DMS53 (cell line): ENCODE measurements around the gene PAOX.

Experiments used
- DNase-seq: peaks from one replicate; lab custom pipeline; 2025; lab: John Stamatoyannopoulos, UW

PAOX gene

DNA sequence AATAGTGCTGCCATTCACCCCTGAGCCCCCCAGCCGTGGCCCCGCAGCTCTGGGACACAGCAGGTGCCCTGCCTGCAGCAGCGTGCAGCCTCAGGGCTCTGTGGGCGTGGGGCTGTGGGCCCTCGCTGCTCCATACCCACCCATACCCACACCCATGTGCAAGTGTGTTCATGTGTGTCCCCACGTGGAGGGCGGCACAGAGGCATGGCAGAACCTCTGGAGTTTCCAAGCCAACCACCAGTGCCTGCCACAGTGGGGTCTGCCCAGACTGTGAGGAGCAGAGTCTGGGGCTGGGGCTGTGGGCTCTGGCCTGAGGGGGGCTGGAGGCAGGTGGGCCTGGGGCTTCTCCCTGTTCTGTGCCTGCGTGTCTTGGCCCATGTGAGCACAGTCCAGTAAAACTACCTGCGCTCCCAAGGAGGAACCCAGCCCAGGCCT is 29.5 kb upstream of the PAOX start:
- no peak for DNase-seq

DNA sequence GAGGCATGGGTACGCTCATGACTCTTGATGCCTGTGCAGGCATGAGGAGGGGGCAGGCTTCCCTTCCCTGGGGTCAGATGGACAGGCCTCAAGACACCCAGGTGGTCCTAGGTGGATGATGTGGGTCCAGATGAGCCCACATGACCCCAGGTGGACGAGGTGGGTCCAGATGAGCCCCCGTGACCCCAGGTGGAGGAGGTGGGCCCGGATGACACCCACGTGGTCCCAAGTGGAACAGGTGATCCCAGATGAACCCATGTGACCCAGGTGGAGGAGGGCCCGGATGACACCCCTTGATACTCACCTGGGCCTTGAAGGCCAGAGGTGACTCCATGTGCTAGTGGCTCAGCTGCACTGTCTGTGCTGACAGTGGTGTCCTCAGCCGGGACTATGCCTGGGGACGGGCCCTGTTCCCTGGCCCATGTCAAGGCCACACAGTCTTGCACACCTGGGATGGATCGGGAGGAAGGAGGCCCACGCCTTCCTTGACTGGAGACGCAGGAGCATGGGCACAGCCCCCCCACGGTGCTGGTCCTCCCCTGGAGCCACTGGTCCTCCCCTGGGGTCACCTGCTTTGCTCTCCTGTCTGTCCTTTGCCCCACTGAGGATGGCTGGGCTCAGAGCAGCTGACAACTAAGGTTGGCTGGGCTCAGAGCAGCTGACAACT is 28.6 kb upstream of the PAOX start:
- DNase-seq: no peak

DNA sequence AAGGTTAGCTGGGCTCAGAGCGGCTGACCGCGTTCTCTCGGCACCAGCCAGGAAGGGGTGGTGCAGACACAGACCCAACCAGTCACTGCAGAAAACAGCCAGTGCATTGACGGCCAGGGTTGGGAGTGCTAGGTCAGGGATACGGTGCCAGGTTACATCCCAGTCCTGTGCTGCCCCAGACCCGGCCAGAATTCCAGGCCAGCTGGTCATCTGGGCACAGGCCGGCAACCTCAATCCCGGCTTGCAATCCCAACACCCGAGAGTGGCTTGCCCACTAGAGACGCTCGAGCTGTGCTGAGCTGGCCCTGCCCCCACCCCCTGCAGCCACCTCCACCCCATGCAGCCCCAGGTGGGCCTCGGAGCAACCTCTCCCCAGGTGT is 28.1 kb upstream of the PAOX start:
- no peak for DNase-seq

DNA sequence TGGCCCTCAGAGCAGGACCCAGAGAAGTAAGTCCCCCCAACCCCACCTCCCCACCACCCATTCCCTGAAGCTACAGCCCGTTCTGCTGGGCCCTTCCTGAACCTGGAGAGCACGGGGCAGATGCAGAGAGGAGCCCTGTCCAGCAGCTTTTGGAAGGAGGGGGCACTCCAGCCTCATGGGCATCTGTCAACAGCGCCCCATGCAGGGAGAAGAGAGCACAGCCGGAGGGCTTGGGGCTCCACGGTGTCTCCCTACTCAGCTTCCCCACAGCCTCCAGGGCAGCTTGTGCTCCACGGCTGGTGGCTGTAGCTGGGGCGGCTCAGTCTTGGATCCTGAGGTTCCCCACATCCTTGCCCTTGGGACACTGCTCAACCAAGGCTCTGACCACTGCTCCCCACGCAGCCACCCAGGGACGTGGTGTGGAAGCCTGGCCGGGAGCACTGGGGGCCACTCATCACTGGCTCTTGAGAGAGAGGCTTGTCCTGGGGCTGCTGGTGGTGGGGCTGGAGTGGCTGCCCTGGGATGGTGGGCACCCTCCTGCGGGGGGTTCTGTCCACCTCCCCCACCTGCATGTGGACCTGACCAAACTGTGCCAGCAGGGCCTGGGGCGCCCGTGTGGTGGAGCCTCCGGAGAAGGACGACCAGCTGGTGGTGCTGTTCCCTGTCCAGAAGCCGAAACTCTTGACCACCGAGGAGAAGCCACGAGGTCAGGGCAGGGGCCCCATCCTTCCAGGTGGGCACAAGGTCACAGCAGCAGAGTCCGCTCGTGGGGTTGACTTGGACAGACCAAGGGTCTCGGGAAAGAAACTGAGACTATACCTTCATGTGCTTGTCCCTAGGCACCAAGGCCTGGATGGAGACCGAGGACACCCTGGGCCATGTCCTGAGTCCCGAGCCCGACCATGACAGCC is 27.4 kb upstream of the PAOX start:
- DNase-seq: no peak

DNA sequence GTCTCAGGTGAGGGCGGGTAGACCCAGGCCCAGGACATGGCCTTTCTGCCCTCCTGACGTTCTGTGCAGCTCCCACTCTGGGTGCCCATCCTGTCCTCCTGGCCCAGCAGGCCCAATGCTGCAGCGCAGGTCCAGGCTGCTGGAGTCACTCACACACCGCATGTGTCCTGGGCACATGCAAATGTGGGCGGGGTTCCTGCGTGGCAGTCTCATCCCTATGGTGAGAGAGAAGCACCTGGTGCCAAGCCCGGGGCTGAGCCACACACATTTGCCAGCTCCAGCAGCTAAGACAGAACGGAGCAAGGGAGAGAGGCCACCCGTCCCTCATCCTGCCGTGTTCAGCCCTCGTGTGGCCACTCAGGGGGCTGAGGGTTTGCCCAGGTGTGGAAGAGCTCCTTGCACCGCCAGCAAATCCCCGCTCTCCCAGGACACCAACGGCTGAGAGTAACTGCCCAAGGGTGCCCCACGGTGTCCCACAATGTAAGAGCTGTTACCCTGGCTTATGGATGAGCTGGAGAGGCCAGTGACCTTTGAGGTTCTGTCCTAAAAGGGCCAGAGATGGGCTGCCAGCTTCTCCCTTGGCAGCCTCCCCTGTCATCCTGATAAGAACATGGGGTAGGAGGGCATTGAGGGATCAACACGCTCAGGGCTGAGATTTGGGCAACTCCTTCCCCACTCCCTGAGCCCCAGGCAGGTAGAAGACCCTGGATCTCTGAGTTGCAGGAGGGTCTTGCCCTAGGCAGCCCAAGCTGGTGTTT is 25.7 kb upstream of the PAOX start:
- DNase-seq: peak; percentile 43

DNA sequence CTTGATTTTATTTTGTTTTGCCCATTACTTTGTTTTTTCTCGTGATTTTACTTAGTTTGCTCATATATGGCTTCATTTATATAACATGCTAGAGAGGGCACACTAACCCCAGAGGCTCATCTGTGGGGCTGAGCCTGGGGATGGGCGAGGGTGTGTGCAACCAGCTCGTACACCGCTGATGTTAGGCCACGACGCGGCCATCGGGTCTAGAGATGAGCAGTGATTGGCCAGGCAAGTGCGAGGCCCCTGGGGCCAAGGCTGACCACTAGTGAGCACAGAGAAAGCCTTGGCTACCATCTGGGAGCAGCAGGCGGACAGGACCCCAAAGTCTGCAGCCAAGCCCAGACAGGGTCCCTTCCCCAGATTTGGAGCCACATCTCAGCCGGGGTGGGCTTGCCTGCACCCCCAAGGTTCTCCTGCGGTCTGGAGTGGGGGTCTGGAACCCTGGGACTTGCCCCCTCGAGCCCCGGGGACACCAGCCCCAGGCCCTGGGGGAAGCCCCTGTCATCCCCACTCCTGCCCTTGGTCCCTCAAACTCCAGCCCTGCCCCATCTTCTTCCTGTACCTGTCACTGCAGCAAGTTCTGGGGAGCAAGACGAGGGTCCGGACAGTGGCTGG is 25.0 kb upstream of the PAOX start:
- no peak for DNase-seq

DNA sequence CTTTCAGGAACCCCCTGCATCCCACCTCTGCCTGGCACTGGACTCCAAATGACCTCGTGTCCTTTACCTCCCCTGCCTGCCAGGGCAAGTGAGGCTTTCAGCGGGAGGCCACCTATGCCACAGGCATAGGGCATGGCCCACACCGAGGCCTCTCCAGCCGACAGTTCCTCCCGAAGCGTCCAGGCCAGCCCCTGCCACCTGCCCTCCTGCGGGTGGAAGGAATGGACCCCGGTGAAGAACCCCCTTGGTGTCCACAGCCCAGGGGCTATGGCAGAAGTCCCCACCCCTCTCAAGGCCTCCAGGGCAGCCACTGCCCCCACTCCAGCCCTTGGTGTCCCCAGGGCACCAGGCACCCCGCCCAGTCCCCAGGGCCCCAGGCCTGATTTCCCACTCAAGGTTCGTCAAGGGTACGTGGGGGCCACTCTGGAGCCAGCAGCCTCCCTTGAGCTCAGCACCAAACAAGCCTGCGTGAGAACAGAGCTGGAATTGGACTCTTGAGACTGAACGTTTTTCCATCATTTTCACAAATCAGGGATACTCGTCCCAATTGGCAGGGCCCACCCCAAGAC is 24.3 kb upstream of the PAOX start:
- DNase-seq: no peak

DNA sequence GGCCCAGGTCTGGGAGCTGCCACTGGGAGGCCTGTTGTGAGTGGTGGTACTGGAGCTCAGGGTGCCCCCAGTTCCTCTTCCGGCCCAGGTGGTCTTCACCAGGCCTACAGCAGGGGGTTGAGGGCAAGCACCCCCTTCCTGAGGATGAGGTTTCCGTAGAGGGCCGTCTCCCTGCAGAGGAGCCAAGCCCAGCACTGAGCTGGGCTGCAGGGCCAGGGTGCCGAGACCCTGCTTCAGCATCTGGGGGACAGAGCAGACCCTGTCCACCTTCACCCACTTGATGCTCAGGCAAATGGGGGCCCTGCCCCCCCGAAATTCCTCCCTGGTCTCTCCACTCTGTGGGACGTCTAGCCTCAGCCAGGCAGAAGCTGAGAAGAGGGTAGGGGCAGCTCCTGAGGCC is 23.8 kb upstream of the PAOX start:
- no peak for DNase-seq

DNA sequence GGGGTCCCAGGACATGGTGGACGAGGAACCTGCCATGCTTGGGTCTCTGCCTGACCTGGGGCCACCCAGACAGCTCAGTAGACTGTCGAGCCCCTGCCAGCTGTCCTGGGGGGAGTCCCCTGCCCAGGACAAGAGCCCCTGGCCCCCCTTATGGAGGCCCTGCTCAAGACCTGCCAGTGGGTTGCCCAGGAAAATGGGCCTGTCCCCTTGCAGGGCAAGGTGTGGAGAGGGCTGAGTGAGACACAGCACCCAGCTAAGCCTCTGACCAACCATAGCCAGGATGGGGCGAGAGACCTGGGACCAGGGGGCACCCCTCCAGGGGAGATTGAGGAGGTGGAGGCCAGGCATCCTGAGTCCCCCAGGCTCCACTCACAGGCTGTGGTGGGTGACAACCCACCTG is 23.1 kb upstream of the PAOX start:
- no peak for DNase-seq

DNA sequence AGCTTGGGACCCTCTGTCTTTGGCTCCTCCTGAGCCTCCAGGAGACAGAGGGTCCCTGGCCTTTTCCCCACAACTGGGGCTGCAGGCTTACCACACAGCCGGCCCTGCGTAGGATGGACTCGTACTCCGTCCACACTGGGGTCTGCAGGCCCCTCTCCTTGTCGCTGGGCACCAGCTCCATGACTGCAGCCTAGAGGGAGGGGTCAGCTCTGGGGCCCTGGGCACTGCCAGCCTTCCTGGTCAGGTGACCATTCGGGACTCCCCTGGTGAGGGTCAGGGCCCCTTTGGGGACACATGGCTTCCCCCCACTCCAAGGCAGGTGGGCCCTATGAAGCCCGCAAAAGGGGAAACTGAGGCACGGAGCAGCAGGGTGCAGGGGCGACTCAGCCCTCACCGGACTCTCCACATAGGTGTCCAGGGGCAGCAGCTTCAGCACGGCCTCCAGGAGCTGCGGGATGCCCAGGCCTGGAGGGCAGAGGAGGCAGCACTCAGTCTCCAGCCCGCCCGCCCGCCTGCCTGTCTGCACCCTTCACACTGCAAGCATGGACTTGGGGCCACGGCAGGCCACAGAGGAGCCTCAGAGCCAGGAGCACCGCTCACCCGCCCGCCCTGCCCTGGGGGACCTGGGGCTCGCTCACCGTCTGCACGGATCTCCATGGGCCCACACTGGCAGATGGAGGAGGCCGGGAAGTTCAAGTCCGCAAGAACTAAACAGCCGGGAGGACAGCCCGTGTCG is 22.3 kb upstream of the PAOX start:
- peak; percentile 67 for DNase-seq

DNA sequence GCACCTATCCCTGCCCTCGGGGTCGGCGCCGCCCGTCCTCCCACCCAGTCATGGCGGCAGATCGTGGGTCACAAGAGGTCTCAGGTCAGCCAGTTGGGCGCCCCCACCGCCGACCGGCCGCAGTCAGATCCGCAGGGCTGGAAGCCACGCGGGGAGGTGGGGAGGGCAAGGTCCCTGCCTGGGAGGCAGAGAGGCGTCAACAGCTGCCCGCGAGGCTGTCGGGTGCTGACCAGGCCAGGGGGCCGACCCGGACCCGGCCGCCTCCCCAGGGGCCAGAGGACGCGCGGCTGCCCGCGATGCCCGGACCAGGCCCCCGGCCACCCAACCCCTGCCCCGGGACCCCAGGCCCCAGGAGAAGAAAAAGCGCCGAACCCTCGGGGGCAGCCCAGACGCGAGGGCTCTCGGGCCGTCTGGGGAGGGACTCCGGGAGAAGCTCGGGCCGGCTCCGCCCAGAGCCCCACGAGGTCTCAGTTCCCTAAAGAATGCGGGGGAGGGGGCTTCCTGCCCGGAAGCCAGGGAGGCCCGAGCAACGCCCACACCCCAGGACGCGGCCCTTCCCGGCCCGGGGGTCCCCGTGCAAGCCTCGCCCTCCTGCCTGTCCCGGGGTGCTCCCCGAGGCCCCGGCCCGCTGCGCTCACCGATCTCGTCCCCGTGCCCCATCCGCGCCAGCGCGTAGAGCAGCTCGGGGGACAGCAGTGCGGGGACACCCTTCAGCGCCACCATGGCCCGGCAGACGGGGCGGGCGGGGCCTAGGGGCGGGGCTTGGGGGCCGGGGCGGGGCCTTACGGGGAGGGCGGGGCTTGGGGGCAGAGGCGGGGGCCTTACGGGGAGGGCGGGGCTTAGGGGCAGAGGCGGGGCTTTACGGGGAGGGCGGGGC is 21.5 kb upstream of the PAOX start, which contains the start of gene FUOM:
TSS of gene FUOM (minus strand) at position 735 of the 877 bp plus-strand sequence. CDS start at position 723, 12 bp downstream.
- peak; percentile 79 for DNase-seq

DNA sequence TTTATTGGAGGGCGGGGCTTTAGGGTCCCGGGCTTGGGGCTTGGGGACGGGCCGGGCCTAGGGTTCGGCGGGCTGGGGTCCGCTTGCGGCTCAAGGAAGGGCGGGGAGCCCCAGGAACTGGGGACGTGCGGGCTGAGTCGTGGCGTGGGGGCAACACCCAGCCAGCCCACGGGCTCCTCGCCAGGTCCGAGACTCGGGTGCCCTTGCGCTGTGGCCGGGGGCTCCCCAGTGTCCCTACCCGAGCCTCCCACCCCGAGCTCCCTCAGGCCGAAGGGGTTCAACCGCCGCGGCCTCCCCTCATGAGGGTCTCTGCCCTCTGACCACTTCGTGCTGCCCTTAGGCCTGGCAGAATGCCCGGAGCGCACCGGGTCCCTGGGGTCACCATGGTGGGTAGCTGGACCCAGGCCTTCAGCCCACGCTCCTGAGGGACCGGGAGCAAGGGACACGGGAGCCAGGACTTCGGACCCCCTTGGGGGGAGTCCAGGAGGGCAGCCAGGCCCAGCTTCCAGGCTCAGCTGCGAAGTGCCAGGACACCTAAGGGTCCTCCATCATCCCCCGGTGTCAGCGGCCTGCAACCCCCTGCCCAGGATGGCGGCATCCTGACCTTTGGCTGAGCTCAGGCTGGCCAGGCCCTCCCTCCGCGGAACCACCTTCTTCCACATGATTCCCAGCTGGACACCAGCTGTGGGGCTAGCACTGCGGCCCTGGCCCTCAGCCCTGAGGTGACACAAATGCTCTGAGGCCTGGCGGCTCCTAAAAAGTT is 20.7 kb upstream of the PAOX start:
- DNase-seq: no peak

DNA sequence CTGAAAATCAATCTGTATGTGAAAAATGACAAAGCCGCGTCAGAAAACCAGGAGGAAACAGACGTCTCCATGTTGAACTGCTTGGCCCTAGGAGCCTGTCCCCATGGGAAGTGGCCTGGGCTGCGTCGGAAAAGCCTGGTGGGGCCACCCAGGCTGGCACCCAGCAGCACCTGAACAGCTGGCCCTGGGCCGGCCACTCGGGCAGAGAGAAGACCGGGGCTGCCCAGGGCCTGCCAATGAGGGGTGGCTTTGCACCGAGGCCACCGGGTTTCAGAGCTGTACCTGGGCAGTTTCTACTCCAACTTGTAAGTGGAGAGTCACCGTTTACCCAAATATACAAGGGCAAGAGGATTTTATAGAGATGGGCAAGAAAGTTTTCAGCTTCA is 20.1 kb upstream of the PAOX start:
- no peak for DNase-seq

DNA sequence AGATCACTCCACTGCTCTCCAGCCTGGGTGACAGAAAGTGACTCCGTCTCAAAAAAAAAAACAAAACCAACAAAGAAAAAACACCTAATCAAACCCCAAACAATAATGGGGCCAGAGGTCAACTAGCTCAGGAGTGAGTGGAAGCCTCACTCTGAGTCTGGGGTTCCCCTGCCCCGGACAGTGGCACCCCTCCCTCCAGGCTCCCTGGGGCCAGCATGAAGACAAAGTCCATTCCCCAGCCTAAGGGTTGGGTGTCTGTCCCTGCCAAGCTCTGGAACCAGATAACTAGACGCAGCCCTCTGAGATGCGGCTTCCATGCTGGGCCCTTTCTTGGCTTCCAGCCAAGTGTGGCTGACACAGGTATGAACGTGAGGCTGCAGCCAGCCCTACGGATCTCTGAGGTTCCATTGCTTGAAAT is 19.5 kb upstream of the PAOX start:
- peak; percentile 78 for DNase-seq

DNA sequence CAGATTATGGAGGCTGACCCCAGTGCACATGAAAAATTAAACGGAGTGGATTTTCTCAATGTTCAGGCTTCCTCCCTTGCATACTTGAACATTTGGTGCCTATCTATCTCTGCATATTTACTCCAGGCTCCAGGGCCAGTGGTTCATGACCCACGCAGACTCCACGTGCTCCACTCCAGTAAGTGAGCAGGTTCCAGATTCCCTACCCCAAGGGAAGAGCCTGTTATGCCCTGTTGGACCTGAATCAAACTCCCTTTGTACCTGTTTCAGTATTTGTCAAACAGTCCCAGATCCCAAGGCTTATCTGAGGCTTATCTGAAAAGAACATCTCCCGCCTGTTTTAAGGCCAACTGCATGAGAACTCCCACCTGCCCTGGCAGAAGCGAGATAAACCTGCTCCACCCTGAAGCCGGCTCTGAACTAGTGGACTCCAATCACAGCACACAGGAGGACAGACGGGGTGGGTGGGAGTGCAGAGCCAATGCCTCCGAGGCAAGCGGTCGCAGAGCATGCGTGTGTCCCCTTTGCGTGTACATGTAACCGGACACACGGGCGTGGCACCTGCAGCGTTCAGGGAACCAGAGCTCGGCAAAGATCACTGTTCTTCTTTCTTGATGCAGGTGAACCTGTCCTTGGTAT is 19.0 kb upstream of the PAOX start:
- no peak for DNase-seq

DNA sequence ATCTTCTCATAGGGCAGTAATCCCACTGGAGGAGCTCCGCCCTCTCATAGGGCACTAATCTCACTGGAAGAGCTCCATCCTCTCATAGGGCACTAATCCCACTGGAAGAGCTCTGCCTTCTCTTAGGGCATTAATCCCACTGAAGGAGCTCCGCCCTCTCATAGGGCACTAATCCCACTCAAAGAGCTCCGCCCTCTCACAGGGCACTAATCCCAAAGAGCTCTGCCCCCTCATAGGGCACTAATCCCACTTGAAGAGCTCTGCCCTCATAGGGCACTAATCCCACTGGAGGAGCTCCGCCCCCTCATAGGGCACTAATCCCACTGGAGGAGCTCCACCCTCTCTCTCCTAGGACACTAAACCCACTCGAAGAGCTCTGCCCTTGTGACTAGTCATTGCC is 17.8 kb upstream of the PAOX start:
- no peak for DNase-seq

DNA sequence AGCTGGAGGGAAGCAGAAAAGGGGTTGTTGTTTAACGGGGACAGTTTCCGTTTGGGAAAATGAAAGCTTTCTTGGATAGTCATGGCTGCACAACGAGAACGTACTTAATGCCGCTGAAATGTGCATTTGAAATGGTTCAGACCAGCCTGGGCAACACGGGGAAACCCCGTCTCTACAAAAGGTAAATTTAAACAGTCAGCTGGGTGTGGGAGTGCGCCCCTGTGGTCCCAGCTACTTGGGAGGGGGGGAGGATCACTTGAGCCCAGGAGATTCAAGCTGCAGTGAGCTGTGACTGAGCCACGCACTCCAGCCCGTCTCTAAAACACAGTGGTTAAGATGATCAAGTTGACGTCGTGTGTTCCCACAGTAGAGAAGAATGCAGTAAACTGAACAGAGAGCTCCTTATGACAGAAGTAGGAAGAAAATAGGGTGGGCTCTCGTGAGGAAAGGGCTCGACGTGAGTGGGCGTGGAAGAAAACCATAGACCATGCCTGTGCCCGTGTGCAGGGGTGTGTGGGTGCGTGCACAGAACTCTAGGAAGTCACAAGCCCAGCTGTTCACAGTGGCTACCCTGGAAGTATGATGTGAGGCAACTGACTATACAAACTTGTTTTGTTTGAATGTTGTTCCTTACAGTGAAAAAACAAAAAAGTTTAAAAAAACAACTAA is 17.2 kb upstream of the PAOX start:
- DNase-seq: no peak

DNA sequence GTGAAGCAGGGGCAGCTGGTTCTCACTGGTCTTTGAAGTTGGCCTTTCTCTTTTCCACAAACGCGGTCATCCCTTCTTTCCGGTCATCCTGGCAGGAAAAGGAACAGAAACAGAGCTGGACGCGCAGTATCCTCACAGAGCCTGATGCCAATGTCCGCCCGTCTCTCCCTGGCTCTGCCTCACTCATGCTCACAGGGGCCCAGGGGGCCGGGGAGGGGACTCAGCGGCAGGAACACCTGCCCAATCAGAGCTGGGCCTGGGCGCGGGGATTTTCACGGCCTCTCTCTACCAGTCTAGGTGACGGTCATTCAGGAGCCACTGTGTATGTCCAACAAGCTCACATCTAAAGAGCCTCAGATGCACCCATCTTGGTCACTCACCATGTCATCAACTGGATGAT is 16.2 kb upstream of the PAOX start:
- no peak for DNase-seq
